Gastrocnemius medialis (tissue), 4 donors: ENCODE results near the gene CLC. TPM values are rescaled to one million over a fixed set of nuclear protein-coding genes. Genes with fewer than 3 reads are reported as not detected.
"Not testable (repeated sequence)": the region's sequence is repeated elsewhere in the genome, so short reads cannot be mapped to it uniquely, and the experiment has no call there.

Experiments used
- ATAC-seq, 2 donors: fragments of 150-250 bp; one replicate each; pipeline ENCODE4 v1.9.1; 2016
- DNase-seq, 2 donors: peaks; one replicate each; pipeline ENCODE4 v3.0.0-alpha.2; 2019
- H3K27ac ChIP-seq, 4 donors: fragments of 200-600 bp; sonication (generic); 1 replicate in 1 of 4; 2 replicates in 3 of 4; pipeline ENCODE4 v1.5.1; 2016 to 2018; ENCODE audit warnings: mild to moderate bottlenecking in 2 of 4, moderate library complexity in 1 of 4
- H3K27me3 ChIP-seq, 3 donors: fragments of 200-600 bp; sonication (generic) in 2 of 3; 1 replicate in 1 of 3; 2 replicates in 2 of 3; pipeline versions ENCODE4 v1.5.1 to v1.6.0; 2016 to 2019; ENCODE audit warnings: mild to moderate bottlenecking in 1 of 3, moderate library complexity in 1 of 3
- H3K36me3 ChIP-seq, 2 donors: fragments of 200-600 bp; sonication (generic) in 1 of 2; one replicate each; pipeline ENCODE4 v1.5.1; 2017 to 2018
- H3K4me1 ChIP-seq, 2 donors: fragments of 200-600 bp; sonication (generic) in 1 of 2; one replicate each; pipeline ENCODE4 v1.5.1; 2016 to 2017; ENCODE audit warnings: mild to moderate bottlenecking in 2 of 2
- H3K4me3 ChIP-seq, 4 donors: fragments of 200-600 bp; sonication (generic) in 3 of 4; 1 replicate in 1 of 4; 2 replicates in 3 of 4; pipeline ENCODE4 v1.5.1; 2016 to 2019; ENCODE audit warnings: mild to moderate bottlenecking in 2 of 4
- H3K9me3 ChIP-seq, 3 donors: fragments of 200-600 bp; sonication (generic) in 2 of 3; 1 replicate in 1 of 3; 2 replicates in 2 of 3; pipeline ENCODE4 v1.5.1; 2016 to 2019
- CTCF ChIP-seq, 5 experiments: fragments of 450-650 bp in 3 of 5; fragments of 200-600 bp in 2 of 5; sonication (generic) in 2 of 5; IDR thresholded peaks in 4 of 5; conservative IDR thresholded peaks in 1 of 5; 1 replicate in 4 of 5; 2 replicates in 1 of 5; pipeline ENCODE4 v1.5.1; 2016 to 2019; ENCODE audit warnings: antibody characterized with exemption in 5 of 5, mild to moderate bottlenecking in 3 of 5, moderate library complexity in 3 of 5
- POLR2A ChIP-seq, 2 donors: fragments of 450-650 bp; IDR thresholded peaks; one replicate each; pipeline ENCODE4 v1.6.1; 2017; ENCODE audit warnings: antibody characterized with exemption in 2 of 2, mild to moderate bottlenecking in 2 of 2, moderate library complexity in 2 of 2
- in situ Hi-C, 4 donors: fragments of 200-750 bp; cut with MboI; loops; one replicate each; pipeline versions ENCODE4 v1.15.0 to v1.8.0; 2017; ENCODE audit warnings: low sequenced_read_pairs in 4 of 4
- intact Hi-C: fragments of 100-400 bp; cut with DNase I; formaldehyde crosslinking; loops from one replicate; pipeline ENCODE4 v1.15.1; 2023; ENCODE audit warnings: low total_unique reads
- total RNA-seq, 4 donors: library from RNA; depleted of rRNA; stranded (reverse); fragments of >200 nt; gene quantifications; one replicate each; pipeline versions ENCODE4 v1.1.0 to v1.2.3, GENCODE V29; 2016

Gene CLC
- total RNA-seq, 4 donors from 2014 or later, result not detected

DNA sequence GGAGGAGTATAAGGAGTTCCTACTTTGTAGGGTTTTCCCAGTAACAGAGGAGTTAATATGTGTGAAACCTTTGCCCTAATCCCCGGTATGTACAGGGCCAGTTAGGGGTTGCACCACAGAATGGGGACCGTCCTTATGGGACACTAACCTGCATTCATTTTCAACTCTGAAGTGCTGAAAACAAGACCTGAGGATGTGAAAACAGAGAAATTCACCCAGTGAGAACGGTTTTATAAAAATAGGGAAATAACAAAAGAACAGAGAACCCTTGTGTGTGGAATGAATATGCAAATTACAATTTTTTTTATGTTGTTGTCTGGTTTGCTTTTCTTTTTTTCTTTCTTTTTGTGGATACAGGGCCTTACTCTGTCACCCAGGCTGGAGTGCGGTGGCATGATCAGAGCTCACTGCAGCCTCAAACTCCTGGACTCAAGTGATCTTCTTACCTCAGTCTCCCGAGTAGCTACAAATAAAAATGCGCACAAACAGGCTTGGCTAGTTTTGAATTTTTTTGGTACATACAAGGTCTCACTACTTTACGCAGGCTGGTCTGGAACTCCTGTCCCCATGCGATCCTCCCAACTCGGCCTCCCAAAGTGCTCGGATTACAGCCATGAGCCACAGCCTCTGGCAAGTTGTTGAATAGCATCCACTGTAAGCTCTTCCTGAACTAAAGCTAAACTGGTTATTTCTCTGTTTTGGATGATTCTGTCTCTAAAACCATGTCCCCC lies 10.6 kb downstream of the CLC start:
- Histone ChIP-seq H3K36me3 (no peaks in the 10 kb centered on the region), H3K9me3 (no peaks in the 10 kb centered on the region), H3K4me3 (no peak overlapping the region), H3K27ac (no peak overlapping the region), H3K4me1 (no peaks in the 10 kb centered on the region), H3K27me3 (no peaks in the 10 kb centered on the region)
- in situ Hi-C loops, result no loop called here
- intact Hi-C loops, result no loop called here
- no peak for ATAC-seq
- TF ChIP-seq CTCF (IDR thresholded peaks at IDR 0.05 in 4 of 5, conservative IDR thresholded peaks at IDR 0.05 in 1 of 5) (no peak), POLR2A (IDR thresholded peaks at IDR 0.05) (no peak)
- DNase-seq, result no peak

DNA sequence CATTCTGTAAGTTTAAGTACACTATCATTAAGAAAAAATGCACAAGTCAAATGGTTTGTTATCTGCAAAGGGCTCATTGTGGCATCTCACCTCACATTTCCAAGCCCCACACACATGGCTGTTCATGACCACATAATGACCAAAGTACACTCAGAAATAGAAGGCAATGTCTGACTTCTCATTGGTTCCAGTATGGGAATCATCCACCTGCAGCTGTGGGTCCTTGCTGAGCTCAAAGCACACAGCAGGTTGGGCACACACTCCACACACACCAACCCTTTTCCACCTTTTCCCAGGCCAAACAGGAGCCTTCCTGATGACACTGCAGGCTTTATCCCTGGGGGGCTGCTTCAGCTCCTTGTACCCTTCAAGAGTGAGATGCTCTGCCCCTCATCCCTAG lies 11.8 kb downstream of the CLC start:
- in situ Hi-C loops, result no loop called here
- Histone ChIP-seq H3K4me3 (no peak overlapping the region), H3K36me3 (no peaks in the 10 kb centered on the region), H3K4me1 (no peaks in the 10 kb centered on the region), H3K27ac (no peak overlapping the region), H3K9me3 (no peaks in the 10 kb centered on the region), H3K27me3 (no peaks in the 10 kb centered on the region)
- no peak for DNase-seq
- TF ChIP-seq POLR2A (IDR thresholded peaks at IDR 0.05) (no peak), CTCF (IDR thresholded peaks at IDR 0.05 in 4 of 5, conservative IDR thresholded peaks at IDR 0.05 in 1 of 5) (no peak)
- intact Hi-C loops, result no loop called here
- no peak for ATAC-seq

GRCh38 chr19:39720144-39720543 lies 17.7 kb downstream of the CLC start:
- H3K9me3 ChIP-seq, intact Hi-C loops, H3K36me3 ChIP-seq, H3K27ac ChIP-seq, H3K27me3 ChIP-seq, ATAC-seq, in situ Hi-C loops, H3K4me1 ChIP-seq, H3K4me3 ChIP-seq, DNase-seq: not testable (repeated sequence)

GRCh38 chr19:39710333-39710890 lies 27.4 kb downstream of the CLC start:
- Histone ChIP-seq H3K27ac (no peak overlapping the region), H3K36me3 (no peaks in the 10 kb centered on the region), H3K9me3 (no peaks in the 10 kb centered on the region), H3K4me3 (no peak overlapping the region), H3K27me3 (no peaks in the 10 kb centered on the region), H3K4me1 (no peaks in the 10 kb centered on the region)
- ATAC-seq (no peak), DNase-seq (no peak)
- in situ Hi-C loops (no loop called here), intact Hi-C loops (no loop called here)
- TF ChIP-seq CTCF (IDR thresholded peaks at IDR 0.05 in 4 of 5, conservative IDR thresholded peaks at IDR 0.05 in 1 of 5) (no peak), POLR2A (IDR thresholded peaks at IDR 0.05) (no peak)

DNA sequence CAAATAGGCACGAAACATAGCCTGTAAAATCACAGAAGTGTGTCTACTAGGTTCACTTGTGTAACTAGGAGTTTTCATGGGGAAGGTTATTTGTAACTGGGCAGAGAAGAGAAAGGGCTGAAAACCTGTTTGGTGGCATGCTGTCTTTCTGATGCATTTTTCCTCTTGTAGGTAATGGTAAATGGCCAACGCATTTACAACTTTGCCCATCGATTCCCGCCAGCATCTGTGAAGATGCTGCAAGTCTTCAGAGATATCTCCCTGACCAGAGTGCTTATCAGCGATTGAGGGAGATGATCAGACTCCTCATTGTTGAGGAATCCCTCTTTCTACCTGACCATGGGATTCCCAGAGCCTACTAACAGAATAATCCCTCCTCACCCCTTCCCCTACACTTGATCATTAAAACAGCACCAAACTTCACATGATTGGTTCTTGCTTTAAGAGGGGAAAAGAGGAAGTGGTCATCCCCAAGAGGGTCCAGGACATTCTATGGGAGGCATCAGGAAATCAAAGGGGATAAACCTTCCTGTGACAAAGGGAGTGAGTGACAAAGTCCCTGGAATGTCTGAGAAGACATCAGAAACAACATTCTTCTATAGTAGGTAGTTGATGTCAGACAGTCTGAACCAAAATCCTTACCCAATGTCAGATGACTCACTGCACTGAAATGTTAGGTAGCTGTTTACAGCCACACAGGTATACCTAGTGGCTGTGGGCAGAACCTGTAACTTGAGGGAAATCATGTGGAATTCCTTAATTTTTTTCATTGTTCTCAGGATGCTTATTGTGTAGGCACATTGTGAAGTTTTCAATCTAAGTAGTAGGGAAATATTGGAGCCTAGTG lies 28.6 kb downstream of the CLC start:
- DNase-seq, result no peak
- in situ Hi-C loops, result no loop called here
- TF ChIP-seq POLR2A (IDR thresholded peaks at IDR 0.05), result no peak
- no peak for TF ChIP-seq CTCF (IDR thresholded peaks at IDR 0.05 in 4 of 5, conservative IDR thresholded peaks at IDR 0.05 in 1 of 5)

More for the DNA sequence above, 28.6 kb downstream of the CLC start:
- H3K9me3 ChIP-seq, result no peaks in the 10 kb centered on the region
- H3K4me1 ChIP-seq, result no peaks in the 10 kb centered on the region
- no peak overlapping the region for H3K4me3 ChIP-seq
- ATAC-seq, result no peak
- intact Hi-C loops, result no loop called here
- no peaks in the 10 kb centered on the region for H3K27me3 ChIP-seq
- H3K27ac ChIP-seq, result no peak overlapping the region
- H3K36me3 ChIP-seq, result no peaks in the 10 kb centered on the region
